SK-MEL-5 (cell line): Measurements from ENCODE around the gene NEK10. TPM values are rescaled to one million over a fixed set of nuclear protein-coding genes. Genes with fewer than 3 reads are reported as not detected.

Source experiments
- DNase-seq: peaks from one replicate; pipeline ENCODE4 v3.0.0-alpha.2; 2016; ENCODE audit warnings: low read depth, low spot score
- in situ Hi-C: cut with HindIII; loops from 2 replicates; pipeline ENCODE4 v1.10.0; 2016; ENCODE audit warnings: low sequenced_read_pairs, high pct_unique_total_duplicates, low pct_unique_long_range_greater_than_20kb
- total RNA-seq: library from RNA; depleted of rRNA; stranded (reverse); fragments of >200 nt; shearing (Covaris generic); gene quantifications from 2 replicates; pipeline ENCODE4 v1.2.3, GENCODE V29; 2014

NEK10 gene
- total RNA-seq, 1 experiment from 2014 or later: 0.32 TPM

- DNase-seq: no peak
- in situ Hi-C loops: no loop called here
Measured at GRCh38 chr3:27160779-27161287, 208.3 kb downstream of the NEK10 start.

DNA sequence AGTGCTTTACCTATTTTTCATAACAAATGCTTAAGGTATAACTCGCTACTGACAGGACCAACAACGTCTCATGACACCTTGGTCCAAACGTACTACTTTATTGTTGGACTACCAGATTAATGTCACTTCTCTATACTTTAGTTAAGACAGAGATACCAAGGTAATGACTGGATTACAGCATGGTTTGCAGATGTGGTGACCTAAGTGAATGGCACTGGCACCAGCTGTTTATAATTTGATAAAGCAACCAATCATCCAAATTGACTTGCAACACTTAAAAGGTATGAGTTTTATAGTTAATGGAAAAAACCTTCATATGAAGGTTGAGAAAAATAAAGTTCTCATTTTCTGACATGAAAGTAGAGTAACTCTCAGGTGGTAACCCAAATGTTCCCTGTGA is 209.0 kb downstream of the NEK10 start:
- in situ Hi-C loops: no loop called here

GRCh38 chr3:27147215-27147614 is 222.0 kb downstream of the NEK10 start:
- in situ Hi-C loops: loop anchor here (25.0 kb wide), 1 partner anchor 115 kb away; no protein-coding TSS in a partner anchor
- DNase-seq: no peak

More for the DNA sequence above, 209.0 kb downstream of the NEK10 start:
- DNase-seq: no peak

DNA sequence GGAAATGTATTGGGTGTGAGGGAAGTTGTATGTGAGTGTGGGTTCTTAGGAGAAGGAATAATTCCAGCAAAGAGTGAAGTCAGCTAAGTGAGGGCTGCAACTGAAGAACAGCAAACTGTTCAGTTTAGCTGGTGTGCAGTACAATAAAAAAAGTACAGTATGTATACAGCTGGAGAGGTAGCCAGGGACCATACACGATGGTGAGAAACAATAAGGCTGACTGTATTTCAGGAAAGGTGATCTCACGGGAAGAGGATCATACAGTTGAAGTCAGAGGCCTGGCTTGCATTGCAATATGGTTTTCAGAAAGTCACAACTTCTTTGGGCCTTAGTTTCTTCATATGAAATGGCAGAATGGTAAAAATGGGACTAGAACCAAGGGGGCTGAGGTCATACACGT is 222.4 kb downstream of the NEK10 start:
- in situ Hi-C loops: loop anchor here (25.0 kb wide), 1 partner anchor 116 kb away; no protein-coding TSS in a partner anchor
- no peak for DNase-seq

- in situ Hi-C loops: loop anchor here (25.0 kb wide), 1 partner anchor 117 kb away; no protein-coding TSS in a partner anchor
Measured at GRCh38 chr3:27145719-27146118, 223.5 kb downstream of the NEK10 start.

DNA sequence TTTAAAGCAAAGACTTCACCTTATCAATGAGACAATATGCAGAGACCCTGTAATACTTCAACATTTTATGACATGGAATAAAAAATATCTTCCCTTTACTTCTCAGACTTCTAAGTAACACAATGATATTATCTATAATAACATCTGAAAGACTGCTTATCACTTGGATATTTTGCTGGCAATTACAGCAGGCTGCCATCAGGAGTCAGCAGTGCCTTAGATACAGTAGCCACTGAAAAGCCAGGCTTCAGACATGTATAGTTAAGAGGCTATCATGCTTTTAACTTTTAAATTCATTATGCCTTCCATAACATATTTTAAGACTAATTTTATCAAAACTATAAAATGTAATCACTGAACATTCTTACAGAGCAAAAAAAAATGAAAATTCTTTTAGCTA is 227.5 kb downstream of the NEK10 start:
- in situ Hi-C loops: loop anchor here (25.0 kb wide), 1 partner anchor 121 kb away; no protein-coding TSS in a partner anchor
- DNase-seq: no peak

More at GRCh38 chr3:27145719-27146118, 223.5 kb downstream of the NEK10 start:
- DNase-seq: no peak

DNA sequence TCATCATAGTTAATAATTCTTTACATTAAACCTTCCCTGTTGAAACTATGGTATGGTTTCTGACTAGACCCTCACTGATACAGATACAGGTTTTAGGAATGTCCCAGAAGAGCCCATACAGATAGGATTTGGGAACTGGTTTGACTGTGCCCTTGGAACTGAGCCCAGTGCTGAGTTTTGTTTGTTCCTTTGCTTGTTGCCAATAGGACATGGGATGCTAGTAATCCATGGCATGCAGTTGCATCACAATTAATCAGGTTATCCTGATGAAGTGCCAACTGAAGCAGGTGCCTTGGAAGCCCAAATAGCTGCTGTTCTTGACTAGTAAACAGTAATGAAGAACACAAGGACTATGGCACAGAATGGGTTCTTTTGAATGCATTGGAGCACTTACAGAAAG is 230.6 kb downstream of the NEK10 start:
- in situ Hi-C loops: loop anchor here (25.0 kb wide), 1 partner anchor 124 kb away; no protein-coding TSS in a partner anchor
- DNase-seq: no peak

GRCh38 chr3:27138005-27138404 is 231.2 kb downstream of the NEK10 start:
- in situ Hi-C loops: loop anchor here (25.0 kb wide), 1 partner anchor 124 kb away; no protein-coding TSS in a partner anchor
- no peak for DNase-seq

DNA sequence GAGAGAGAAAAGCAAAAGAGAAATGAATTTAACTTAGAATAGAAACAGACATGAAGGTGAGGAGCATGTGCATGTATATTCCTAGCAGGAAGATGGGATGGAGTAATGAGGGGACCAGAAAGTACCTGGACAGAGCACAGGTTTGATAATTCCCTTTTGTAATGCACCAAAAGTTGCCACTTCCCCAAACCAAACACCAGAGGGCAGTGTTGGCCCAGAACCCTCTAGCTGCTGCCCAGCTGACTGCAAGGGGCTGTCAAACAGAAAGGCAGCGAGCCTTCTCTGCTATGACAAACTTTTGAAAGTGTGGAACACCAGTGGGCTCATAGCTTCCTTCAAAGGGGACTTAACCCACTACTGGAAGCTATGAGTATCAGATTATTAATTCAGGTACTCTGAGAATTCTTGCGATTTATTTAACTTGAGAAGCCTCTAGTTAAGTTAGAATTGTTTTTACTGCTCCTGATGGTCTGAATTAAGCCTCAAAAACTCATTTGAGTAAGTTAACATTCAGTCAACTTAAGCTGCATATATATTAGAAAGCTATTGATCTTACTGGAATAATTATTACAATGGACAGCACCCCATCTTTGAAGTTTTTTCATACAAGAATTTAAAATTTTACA is 234.9 kb downstream of the NEK10 start:
- DNase-seq: peak; percentile 80
- in situ Hi-C loops: loop anchor here (25.0 kb wide), 1 partner anchor 128 kb away; no protein-coding TSS in a partner anchor

DNA sequence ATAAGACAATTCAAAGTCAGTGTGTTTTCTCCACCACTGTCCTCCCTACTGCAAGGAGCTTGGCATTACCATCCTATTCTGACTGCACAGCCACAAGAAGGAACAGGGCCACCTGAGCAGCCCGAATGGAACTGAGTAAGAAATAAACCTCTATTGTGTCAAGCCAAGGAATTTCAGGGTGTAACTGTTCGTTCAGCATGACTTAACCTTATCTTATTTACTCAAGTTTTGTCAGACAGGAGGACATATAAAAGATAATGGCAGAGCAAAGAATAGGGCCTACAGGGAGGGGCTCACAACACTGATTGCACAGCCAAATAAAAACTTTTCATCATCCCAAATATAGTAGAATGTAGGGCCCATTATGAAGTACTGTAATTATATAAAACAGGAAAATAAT is 236.1 kb downstream of the NEK10 start:
- in situ Hi-C loops: loop anchor here (25.0 kb wide), 1 partner anchor 129 kb away; no protein-coding TSS in a partner anchor
- no peak for DNase-seq

DNA sequence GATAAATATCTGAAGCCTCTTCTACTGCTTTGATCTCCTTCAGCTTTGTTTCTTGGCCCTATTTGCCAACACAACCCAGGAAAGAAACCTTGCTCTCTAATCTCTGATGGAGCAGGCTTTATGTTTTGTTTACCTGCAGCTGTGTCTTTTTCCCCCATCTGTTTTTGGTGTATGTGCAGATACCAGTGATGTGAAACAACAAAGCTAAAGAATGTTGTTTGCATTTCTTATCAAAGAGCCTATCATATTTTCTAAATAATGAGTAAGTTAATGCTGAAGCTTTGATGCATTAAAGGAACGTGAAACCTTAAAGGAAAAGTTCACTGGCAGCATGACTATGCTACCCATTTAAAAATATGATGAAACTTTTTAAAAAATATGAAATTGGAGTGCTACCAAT is 238.4 kb downstream of the NEK10 start:
- DNase-seq: no peak
- in situ Hi-C loops: loop anchor here (25.0 kb wide), 1 partner anchor 132 kb away; no protein-coding TSS in a partner anchor

GRCh38 chr3:27127879-27128278 is 241.3 kb downstream of the NEK10 start:
- no peak for DNase-seq
- in situ Hi-C loops: loop anchor here (25.0 kb wide), 1 partner anchor 134 kb away; no protein-coding TSS in a partner anchor

DNA sequence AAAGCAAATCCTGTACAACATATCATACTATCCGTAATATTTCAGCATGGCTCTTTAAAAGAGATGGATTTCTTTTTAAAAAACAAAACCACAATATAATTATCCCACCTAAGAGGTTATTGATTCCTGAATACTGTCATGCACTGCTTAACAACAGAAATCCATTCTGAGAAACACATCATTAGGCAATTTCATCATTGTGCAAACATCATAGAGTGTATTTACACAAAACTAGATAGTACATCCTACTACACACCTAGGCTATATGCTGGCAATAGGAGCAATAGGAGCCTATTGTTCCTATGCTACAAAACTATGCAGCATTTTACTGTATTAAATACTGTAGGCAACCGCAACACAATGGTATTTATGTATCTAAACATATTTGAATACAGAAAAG is 242.0 kb downstream of the NEK10 start:
- in situ Hi-C loops: loop anchor here (25.0 kb wide), 1 partner anchor 135 kb away; no protein-coding TSS in a partner anchor
- DNase-seq: no peak

- in situ Hi-C loops: loop anchor here (25.0 kb wide), 1 partner anchor 136 kb away; no protein-coding TSS in a partner anchor
- DNase-seq: no peak
Measured at GRCh38 chr3:27125821-27126501, 243.2 kb downstream of the NEK10 start.

DNA sequence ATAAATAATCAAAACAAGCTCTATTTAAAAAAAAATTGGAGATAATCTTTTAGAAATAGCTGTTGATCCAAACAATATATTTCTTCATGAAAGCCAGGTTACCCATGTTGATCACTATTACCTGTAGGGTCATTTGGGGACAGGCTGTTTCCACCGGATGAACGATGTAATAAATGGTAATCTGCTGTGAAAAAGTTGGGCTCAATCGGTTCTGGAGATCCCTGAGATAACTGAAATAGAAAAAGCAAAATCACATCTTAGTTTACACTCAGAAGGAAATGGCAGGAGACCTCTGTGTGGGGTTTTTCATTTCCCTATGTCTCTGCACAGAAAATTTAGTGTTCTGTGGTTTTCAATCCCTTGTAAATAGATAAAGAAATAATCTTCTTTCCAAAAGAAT is 249.5 kb downstream of the NEK10 start:
- in situ Hi-C loops: no loop called here
- no peak for DNase-seq

- in situ Hi-C loops: no loop called here
- DNase-seq: no peak
Measured at GRCh38 chr3:27115352-27115751, 253.8 kb downstream of the NEK10 start.

GRCh38 chr3:27114684-27115083 is 254.5 kb downstream of the NEK10 start:
- in situ Hi-C loops: no loop called here
- DNase-seq: no peak

- DNase-seq: no peak
- in situ Hi-C loops: no loop called here
Measured at GRCh38 chr3:27114129-27114528, 255.1 kb downstream of the NEK10 start.
